Fibroblast of skin of scalp (primary cell): ENCODE results near the gene CENPF.
A peak's percentile ranks its signal among the peaks of the same experiment; 100 is the strongest.

Experiments
- DNase-seq: peaks from one replicate; pipeline ENCODE4 v3.0.0-alpha.2; 2013

Gene CENPF

GRCh38 chr1:214617843-214618242, 14.8 kb downstream of the CENPF start:
- no peak for DNase-seq

- DNase-seq: no peak
Observed at GRCh38 chr1:214621236-214621635, 18.2 kb downstream of the CENPF start.

- DNase-seq: no peak
Observed at GRCh38 chr1:214623430-214623829, 20.4 kb downstream of the CENPF start.

- DNase-seq: no peak
Observed at GRCh38 chr1:214632091-214632490, 29.1 kb downstream of the CENPF start.

- no peak for DNase-seq
Observed at GRCh38 chr1:214633686-214634085, 30.7 kb downstream of the CENPF start.

GRCh38 chr1:214634267-214634666, 31.3 kb downstream of the CENPF start:
- DNase-seq: no peak

- DNase-seq: peak; percentile 19
Observed at GRCh38 chr1:214635086-214635485, 32.1 kb downstream of the CENPF start.

- DNase-seq: no peak
Observed at GRCh38 chr1:214635506-214635905, 32.5 kb downstream of the CENPF start.

- no peak for DNase-seq
Observed at GRCh38 chr1:214636436-214636835, 33.4 kb downstream of the CENPF start.

GRCh38 chr1:214637125-214637524, 34.1 kb downstream of the CENPF start:
- no peak for DNase-seq

- DNase-seq: peak; percentile 53
Observed at GRCh38 chr1:214637722-214638458, 34.9 kb downstream of the CENPF start.

GRCh38 chr1:214638459-214638807, 35.4 kb downstream of the CENPF start:
- no peak for DNase-seq

GRCh38 chr1:214638997-214639396, 36.0 kb downstream of the CENPF start:
- peak; percentile 51 for DNase-seq

GRCh38 chr1:214640431-214641213, 37.6 kb downstream of the CENPF start:
- DNase-seq: peak; percentile 49

GRCh38 chr1:214641214-214641895, 38.4 kb downstream of the CENPF start:
- DNase-seq: no peak

GRCh38 chr1:214643030-214643429, 40.0 kb downstream of the CENPF start:
- no peak for DNase-seq

- DNase-seq: no peak
Observed at GRCh38 chr1:214645712-214646111, 42.7 kb downstream of the CENPF start.

- no peak for DNase-seq
Observed at GRCh38 chr1:214648801-214649200, 45.8 kb downstream of the CENPF start.

- DNase-seq: no peak
Observed at GRCh38 chr1:214649607-214650006, 46.6 kb downstream of the CENPF start.

GRCh38 chr1:214650664-214651063, 47.7 kb downstream of the CENPF start:
- DNase-seq: no peak

GRCh38 chr1:214657299-214657698, 54.3 kb downstream of the CENPF start:
- DNase-seq: no peak

- DNase-seq: no peak
Observed at GRCh38 chr1:214658175-214658574, 55.2 kb downstream of the CENPF start.

- peak; percentile 68 for DNase-seq
Observed at GRCh38 chr1:214658785-214659184, 55.8 kb downstream of the CENPF start.

GRCh38 chr1:214660190-214660589, 57.2 kb downstream of the CENPF start:
- DNase-seq: peak; percentile 12
